Stimulated activated CD8-positive, alpha-beta memory T cell treated with anti-CD3 and anti-CD28 coated beads, Interleukin-7, amount 100 ng/mL, for 1 hour (primary cell): Measurements from ENCODE around the gene MN1.

Source experiments
- DNase-seq, 2 donors: peaks; one replicate each; pipeline ENCODE4 v3.0.0-alpha.2; 2020; ENCODE audit warnings: low read depth in 2 of 2

MN1 gene

DNA sequence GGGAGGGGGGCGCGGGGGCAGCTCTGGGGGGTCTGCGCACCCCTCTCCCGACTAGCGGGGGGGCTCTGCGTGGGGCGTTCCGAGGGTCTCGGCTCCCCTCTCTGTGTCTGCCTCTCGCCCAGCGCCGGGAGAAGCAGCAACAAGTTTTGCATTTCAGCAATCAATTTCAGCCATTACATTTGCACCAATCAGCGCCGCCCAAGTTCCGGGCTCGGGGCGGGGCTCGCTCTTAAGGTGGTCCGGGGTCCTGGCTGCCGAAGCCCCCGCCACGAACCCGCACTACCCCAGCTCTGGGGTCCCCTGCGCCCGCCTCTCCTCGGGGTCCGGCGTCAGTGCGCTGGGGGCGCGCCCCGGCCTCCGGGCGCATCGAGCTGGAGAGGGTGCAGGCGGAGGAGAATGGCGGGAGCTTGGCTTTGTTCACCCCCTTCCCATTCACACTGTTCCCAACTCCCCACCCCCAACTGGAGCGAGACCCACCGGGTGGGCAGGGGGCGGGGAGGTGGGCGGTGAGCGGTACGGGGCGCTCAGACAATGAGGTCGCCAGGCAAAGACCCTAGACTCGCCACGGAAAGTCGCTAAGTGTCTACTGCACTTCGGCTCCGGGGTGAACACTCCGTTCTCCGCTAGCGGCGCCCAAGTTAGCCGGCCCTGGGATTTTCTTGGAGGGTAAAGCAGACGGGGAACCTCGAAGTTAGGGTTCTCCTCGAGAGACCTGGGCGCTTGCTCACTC is at the start of gene MN1:
Gene MN1, minus strand, starts transcription at position 141 of the 730 bp plus-strand sequence. CDS start 1,213 bp downstream, outside the sequence.
- peak in 1 of 2 donors; percentile 29 for DNase-seq

DNA sequence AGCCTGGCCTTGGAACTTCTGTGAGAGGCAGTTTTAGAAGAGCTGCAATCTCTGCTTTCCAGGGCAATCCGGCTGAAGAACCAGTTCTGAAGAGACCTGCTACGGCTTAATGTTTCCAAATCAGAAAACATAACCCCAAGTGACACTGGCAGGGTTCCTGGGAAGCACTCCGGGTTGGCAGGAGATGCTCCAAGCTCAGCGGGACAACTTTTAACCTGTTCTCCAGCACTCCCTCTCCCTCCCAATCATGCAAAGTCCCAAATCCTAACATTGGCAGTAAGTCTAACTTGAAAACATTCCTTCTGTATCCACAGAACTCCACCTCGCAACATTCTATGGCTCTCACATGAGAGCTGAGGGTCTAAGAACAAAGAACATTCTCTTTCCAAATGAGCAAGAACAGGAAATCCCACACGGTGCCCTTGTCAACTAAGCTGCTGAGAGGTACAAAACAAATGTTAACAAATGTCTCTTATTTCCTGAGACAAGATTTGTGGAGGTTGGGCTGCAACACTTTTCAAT is 48.5 kb upstream of the MN1 start:
- DNase-seq: no peak

DNA sequence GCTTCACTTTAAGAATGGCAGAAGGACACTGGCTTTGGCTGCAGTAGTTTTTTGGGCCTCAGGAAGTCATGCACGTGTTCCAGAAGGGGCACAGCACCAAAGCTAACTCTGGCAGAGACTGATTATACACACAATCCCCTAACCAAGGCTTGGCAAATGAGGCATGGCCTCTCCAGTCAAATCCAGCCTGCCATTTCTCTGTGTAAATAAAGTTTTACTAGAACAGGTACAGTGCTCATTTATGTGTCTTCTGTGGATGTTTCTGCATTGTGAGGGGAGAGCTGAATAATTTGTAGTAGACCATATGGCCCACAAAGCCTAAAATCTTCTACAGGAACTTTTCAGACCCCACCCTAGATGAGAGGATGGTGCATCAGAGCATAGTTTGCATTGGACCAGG is 46.4 kb upstream of the MN1 start:
- DNase-seq: no peak

DNA sequence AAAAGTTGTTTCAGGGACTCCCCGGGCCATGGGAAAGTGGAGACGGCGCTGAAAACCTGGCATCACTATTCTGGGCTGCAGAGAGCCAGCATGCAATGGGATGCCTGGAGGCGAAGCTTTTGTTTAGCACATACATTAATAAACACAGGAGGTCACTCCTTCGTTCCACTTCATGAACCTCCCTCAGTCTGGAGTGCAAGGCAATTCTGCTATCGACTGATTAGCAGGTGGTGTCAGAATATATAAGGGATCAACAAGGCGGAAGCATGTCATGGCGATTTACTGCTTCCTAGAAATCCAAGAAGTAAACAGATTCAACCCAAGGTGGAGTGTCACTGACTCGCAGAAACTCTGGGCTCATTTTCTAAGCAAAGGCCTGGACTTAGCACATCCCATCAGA is 45.4 kb upstream of the MN1 start:
- no peak for DNase-seq

DNA sequence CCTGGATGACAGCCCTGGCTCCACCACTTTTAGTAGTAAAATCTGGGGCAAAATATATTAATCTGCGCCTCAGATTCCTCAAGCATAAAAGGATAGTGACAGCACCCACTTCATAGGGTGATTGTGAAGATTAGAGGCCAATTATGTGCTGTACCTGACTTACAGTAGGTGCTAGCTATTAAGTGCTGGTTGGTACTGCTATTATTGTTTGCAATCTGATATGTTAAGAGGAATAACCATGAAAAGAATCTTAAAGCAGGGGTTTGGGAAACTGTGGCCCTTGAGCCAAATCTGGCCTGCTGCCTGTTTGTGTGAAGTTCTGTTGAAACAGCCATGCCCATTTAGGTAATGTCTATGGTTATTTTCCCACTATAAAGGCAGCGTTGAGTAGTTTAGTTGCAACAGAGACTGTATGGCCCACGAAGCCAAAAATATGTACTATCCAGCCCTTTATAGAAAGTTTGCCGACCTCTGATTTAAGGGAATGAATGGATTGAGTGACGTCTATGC is 44.7 kb upstream of the MN1 start:
- no peak for DNase-seq

DNA sequence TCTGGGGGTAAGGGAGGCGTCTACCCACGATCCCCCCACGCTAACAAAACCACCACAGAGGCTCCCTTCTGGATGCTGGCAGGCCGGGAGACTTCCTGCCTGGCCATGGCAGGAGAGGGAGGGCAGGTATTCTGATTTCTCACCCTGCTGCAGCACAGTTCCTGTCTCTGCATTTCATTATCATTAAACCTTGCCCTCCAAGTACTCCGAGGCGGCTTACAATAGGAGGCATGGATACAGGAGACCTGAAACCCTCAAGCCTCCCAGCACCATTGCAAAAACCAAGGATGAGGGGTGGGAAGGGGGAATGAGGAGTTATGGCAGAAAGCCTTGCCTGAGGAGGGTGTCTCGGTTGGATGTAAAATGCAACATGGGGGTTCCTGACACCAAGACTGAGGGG is 44.1 kb upstream of the MN1 start:
- no peak for DNase-seq

DNA sequence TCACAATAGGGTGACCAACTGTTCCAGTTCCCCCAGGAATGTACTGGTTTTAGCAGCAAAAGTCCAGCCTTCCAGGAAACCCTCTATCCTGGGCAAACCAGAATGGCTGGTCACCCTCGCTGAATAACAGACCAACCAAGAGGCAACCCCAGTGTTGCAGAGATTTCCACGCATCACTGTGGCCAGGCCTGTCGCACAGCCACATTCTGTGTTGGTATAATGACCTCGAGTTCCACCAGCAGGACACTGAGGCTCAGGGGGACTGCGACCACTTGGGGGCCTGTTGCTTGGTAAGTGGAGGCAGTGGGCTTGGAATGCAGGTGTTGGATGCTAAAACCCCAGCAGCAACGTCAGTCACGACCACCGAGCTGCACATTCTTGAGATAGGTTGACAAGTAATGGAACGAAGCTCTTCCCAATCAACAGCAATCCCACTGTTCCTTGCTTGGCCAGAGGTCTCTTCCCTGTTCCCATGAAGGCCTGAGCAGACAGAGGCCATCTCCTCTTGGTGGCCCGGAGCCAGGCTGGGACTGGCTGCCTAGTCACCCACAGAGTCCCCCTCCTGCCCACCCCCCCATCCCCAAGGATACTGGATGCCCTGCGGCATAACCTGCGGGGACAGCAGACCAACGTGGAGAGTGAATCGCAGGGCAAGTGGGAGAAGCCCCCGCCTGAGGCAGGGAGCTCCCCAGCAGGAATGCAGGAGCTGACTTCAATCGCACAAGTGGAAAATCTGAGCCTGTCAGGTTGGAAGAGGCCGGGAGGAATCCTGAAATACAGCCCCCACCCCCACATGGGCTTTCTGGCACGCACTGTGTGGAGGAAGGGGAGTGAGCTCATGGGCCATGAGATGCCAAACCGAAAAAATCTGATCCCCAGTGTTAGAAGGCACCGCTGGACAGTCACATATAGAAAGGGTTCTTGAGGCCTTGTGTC is 43.4 kb upstream of the MN1 start:
- no peak for DNase-seq

DNA sequence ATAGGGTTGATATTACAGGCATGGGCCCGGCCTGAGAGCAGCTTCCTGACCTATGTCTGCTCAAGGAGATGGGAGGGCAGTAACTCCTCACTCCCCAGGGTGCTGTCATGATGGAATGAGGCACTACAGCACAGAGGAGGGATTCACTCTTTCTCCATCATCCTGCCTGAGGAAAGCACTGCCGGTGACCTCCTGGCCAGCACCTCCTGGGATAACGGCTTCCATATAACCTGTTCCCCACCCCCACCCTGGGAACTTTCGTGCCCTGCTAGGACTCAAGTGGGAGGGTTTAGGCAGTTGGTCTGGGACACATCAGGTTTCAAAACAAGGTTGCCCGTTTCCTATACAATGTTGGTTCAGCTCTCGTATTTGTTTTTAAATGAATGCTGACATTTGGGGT is 42.7 kb upstream of the MN1 start:
- DNase-seq: no peak

DNA sequence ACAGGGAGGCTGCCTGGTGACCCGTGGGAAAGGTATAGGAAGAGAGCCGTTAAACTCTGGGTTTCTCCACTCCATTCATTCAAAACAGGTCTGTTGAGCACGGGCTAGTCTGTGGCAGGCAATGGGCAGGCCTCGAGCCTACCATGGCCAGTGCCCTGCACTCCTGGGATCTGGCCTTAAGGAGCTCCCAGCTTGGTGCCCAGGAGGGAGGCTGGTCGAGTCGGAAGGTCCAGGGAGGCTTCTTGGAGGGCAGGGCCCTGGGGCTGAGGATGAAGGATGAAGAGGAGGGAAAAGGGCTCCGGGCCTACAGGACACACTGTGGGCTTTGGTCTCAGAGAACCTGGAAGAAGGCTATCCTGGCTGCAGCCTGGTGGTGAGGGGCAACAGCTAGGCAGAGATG is 41.9 kb upstream of the MN1 start:
- no peak for DNase-seq

DNA sequence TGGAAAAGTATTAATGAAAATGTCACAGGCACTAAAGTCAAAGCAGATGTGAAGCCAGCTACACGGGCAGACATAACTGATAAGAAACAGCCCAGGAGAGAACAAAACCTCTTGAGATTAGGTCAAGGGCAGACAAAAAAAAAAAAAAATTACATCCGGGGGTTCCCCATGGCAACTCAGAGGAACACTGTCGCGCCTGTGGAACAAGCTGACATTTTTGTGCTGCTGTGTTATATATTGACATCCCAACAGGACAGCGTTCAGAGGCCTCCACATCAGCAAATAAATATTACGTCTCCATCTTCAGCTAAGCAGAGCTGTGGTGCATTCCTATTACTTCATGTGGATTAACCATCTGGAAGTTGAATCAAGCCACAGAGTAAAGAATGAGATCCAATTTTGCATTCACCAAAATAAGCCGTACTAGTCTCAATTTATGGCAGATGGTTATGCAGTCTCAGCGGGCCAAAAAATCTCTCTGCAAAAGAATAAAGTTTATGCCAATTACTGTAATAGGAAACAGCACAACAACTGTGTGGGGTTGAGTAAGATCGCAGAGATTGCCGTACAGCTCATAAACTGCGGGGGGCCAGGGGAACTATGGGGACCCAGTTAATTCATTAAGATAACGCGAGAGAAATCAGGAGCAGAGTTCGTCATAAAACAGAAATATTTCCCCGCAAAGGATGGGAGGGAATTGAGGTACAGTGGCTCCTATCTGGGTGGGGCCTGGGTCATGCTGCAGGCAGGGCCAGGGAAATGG is 41.3 kb upstream of the MN1 start:
- no peak for DNase-seq

DNA sequence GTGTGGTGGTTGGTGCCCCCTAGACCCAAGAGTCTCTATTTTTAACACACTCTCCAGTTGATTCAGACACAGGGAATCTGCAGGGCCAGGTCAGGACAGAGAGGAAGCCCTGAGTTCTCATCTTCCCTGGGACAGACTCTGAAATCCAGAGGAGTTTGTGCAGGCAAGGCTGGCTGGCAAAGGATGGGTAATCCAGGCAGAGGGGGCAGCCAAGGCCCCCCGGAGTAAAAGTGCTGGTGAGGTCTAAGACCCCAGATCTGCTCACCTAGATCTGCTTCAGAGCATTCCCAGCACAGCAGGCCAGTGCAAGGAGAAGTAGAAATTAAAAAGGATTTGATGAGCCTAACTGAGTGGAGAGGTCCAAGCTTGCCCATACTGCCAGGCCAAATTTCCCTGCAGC is 40.6 kb upstream of the MN1 start:
- DNase-seq: no peak

DNA sequence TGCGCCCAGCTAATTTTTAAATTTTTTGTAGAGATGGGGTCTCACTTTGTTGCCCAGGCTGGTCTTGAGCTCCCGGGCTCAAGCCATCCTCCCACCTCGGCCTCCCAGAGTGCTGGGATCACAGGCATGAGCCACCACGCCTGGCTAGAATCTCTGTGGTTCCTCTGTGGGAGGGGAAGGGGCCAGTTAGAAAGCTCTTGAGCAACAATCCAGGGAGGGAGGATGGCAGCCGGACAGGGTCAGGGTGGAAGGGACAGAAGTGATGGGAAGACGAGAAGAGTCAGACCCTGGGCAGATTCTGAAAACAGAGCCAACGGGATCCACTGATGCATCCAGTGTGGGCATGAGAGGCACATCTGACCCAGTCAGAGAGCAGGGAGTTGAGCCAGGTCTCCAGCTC is 38.9 kb upstream of the MN1 start:
- no peak for DNase-seq

DNA sequence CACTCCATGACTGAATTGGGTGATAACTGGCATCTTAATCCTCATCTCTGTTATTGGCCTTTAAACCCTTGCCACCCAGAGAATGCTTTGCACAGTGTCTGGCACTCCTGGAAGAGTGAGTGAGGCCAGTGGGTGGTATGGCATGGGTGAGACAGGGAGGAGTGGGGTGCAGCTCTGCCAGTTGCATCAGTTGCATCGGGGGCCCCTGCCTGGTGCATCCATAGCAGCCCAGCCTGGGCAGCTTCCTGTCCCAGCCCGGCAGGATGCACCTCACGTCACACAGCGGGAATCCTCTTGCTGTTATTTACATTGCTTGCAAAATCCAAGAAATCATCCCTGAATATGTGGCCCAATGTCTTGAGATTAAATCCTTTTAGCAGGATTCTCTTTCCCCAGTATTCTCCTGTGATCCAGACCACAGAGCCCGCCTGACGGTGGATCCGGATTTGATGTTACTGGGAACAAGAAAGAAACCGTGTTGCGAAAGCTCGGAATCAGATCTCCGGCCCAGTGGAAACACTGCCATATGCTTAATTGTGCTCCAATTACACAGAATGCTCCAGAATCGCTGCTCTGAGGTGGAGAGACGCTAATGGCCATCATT is 37.6 kb upstream of the MN1 start:
- no peak for DNase-seq

DNA sequence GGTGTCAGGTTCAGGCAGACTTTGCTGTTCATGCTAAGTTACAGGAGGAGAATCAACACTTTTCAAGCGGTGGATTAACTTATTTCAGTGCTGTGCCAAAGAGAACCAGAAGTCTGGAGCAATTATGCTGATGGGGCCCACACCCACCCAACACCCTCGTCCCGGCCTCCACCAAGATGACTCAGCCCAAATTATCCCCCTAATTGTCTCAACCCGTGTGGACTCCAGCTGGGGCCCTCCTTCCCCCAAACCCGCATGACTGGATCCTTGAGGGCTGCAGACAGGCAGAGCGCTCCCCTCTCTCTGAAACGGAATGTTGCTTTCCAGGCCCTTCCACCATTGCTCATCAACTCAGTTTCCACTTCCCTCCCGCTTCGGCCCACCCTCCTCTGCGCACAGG is 34.6 kb upstream of the MN1 start:
- no peak for DNase-seq

DNA sequence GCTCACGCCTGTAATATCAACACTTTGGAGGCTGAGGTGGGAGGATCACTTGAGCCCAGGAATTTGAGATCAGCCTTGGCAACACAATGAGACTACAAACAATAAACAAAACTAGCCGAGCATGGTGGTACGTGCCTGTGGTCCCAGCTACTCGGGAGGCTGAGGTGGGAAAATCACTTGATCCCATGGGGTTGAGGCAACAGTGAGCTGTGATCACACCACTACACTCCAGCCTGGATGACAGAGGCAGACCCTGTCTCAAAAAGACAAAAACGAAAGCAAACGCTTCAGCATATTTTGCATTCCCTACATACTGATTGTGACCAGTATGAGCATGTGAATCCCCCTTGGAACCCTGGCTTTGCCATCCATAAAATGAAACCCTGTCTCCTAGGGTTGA is 33.9 kb upstream of the MN1 start:
- no peak for DNase-seq

DNA sequence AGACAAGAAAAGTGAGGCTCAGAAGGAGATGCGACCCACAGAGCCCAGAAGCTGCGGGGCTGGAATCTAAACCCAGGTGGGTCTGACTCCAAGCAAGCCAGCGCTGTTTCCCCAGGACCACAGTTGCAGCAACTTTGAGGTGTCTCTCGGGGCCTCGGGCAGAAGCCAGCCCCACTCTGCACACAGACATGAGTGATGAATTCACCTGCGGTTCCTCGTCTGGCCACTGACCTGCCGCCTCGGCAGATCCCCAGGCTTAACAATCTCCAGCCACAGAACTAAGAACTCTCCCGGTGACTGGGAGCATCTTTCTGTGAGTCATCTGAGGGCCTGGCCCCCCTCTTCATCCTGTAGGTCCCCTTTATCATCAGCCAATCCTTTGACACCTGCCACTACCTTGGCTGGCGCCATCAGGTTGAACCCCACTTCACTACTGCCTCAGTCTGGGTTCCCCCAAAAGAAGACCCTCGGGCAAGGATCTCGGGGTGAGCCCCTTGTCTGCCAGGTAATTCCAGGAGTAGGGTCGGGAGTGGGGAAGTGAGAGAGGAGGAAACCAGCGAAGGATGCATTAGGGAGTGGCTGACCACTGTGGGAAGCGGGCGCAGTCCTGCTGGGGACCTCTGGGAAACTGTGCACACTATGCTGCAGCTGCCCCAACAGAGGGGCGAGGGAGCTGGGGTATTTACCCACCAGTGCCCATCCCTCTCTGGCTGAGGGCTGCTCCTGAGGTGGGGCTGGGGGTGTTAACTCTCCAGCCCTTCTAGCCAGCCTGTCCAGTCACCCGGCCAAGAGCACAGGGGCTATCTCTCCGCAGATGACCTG is 33.0 kb upstream of the MN1 start:
- DNase-seq: no peak

DNA sequence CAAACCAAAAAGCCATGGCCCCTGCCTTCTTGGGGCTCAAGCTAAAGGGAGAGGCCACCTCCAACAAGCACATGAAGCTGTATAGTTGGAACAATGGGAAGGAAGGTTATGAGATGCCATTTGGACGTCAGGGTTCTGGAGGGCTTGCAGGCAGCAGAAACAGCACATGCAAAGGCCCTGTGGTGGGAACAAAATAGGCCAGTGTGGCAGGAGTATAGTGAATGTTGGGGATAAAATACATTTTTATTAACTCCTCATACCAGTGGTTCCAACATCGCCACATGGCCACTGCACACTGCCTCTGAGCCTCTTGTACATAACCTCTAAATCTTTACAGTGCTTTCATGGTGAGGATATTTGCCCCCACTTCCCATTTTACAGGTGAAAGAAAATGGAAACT is 32.2 kb upstream of the MN1 start:
- no peak for DNase-seq

DNA sequence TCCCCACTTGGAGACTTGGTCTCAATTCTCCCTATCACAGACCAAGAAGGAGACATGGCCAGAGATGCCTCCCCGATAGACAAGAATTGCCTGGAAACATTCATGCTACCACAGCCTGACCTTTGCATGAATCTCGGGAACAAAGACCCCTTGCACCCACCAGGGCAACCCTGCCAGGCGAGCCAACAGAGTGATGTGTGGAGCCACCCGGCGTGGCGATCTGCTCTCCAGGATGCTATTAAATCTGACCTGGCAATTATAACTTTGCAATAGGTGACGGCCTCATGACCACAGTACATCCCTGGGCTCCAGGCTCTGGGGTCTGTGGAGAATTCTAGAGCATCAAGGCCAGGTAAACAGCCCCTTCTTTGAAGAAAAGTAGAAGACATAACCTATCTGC is 31.1 kb upstream of the MN1 start:
- DNase-seq: no peak

DNA sequence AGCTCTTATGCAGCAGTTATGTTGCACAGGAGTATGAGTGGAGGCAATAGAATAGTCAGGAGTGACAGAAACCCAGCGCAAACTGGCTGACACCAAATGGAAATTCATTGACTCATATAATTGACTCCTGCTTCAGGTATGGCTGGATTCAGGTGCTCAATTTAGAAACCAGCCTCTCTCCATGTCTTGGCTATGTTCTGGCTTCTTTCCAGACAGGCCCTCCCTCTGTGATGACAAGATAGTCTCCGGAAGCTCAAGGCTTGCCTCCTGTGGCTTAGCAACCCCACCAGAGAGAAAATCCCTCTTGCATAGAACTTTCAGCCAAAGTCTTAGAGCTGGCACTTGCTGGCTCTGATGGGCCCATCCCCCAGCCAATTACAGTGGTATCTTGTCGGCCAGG is 28.1 kb upstream of the MN1 start:
- no peak for DNase-seq
